Measurements from ENCODE around the gene PRR7.
A peak's percentile ranks its signal among the peaks of the same experiment; 100 is the strongest.

Gene PRR7

GRCh38 chr5:177453852-177454396, 7.3 kb downstream of the PRR7 start:
- no peak for DNase-seq

- peak; percentile 86 for DNase-seq
Measured at GRCh38 chr5:177454397-177455035, 7.9 kb downstream of the PRR7 start.

GRCh38 chr5:177455036-177455660, 8.5 kb downstream of the PRR7 start:
- peak; percentile 78 for DNase-seq

GRCh38 chr5:177455661-177456590, 9.3 kb downstream of the PRR7 start:
- DNase-seq: peak; percentile 89

- no peak for DNase-seq
Measured at GRCh38 chr5:177456591-177456964, 10.0 kb downstream of the PRR7 start.

- peak; percentile 97 for DNase-seq
Measured at GRCh38 chr5:177456976-177457851, 10.6 kb downstream of the PRR7 start.

- no peak for DNase-seq
Measured at GRCh38 chr5:177457852-177458681, 11.5 kb downstream of the PRR7 start.

- no peak for DNase-seq
Measured at GRCh38 chr5:177458912-177459350, 12.3 kb downstream of the PRR7 start.

- DNase-seq: no peak
Measured at GRCh38 chr5:177459357-177459756, 12.7 kb downstream of the PRR7 start.

GRCh38 chr5:177459819-177460628, 13.4 kb downstream of the PRR7 start:
- no peak for DNase-seq

GRCh38 chr5:177462021-177462670, 15.5 kb downstream of the PRR7 start:
- no peak for DNase-seq

- DNase-seq: no peak
Measured at GRCh38 chr5:177465044-177465443, 18.4 kb downstream of the PRR7 start.

- DNase-seq: no peak
Measured at GRCh38 chr5:177466861-177467260, 20.2 kb downstream of the PRR7 start.

- no peak for DNase-seq
Measured at GRCh38 chr5:177467436-177467835, 20.8 kb downstream of the PRR7 start.

GRCh38 chr5:177468329-177468684, 21.7 kb downstream of the PRR7 start:
- no peak for DNase-seq

GRCh38 chr5:177468685-177469628, 22.3 kb downstream of the PRR7 start:
- no peak for DNase-seq

GRCh38 chr5:177469750-177470525, 23.3 kb downstream of the PRR7 start:
- DNase-seq: no peak
